ENCODE data around the gene IFIT2.

IFIT2 gene

GRCh38 chr10:89343089-89343767 lies 41.4 kb downstream of the IFIT2 start:
- Histone ChIP-seq H3K9me2 (replicated peaks; ENCODE audit: low read depth, low read length) (no peaks in the 10 kb centered on the region), H2AFZ (ENCODE audit: low read length) (no peak overlapping the region), H3K36me3 (ENCODE audit: insufficient read depth, low read length) (no peaks in the 10 kb centered on the region), H3K4me2 (ENCODE audit: low read depth, low read length, poor library complexity, severe bottlenecking) (no peak overlapping the region), H4K20me1 (ENCODE audit: insufficient read depth, low read length, poor library complexity, severe bottlenecking) (no peaks in the 10 kb centered on the region), H3F3A (ENCODE audit: low read depth) (no peaks in the 10 kb centered on the region), H3K9me3 (ENCODE audit: insufficient read depth, low read depth, low read length) (no peaks in the 10 kb centered on the region), H3K4me3 (ENCODE audit: low read length, poor library complexity, severe bottlenecking) (no peak overlapping the region), H3K27me3 (ENCODE audit: insufficient read depth, low read length, poor library complexity, severe bottlenecking) (no peaks in the 10 kb centered on the region), H3K9ac (ENCODE audit: low read depth, low read length, poor library complexity, severe bottlenecking) (no peak overlapping the region), H3K4me1 (ENCODE audit: insufficient read depth, low read length, poor library complexity, severe bottlenecking) (peaks cover 17% of the 10 kb centered on the region), H3K79me2 (ENCODE audit: insufficient read depth, low read length) (no peaks in the 10 kb centered on the region)
- TF ChIP-seq CTCF (conservative IDR thresholded peaks at IDR 0.05; ENCODE audit: low read length) = no peak
- TF ChIP-seq EZH2phosphoT487 (IDR thresholded peaks at IDR 0.05; ENCODE audit: borderline replicate concordance) = no peak

GRCh38 chr10:89344156-89344555 lies 42.3 kb downstream of the IFIT2 start:
- TF ChIP-seq CTCF (conservative IDR thresholded peaks at IDR 0.05; ENCODE audit: low read length) = no peak
- TF ChIP-seq EZH2phosphoT487 (IDR thresholded peaks at IDR 0.05; ENCODE audit: borderline replicate concordance) = no peak
- no peak overlapping the region for H3K4me2 ChIP-seq (ENCODE audit: low read depth, low read length, poor library complexity, severe bottlenecking)
- no peak overlapping the region for H2AFZ ChIP-seq (ENCODE audit: low read length)
- H3K9me3 ChIP-seq (ENCODE audit: insufficient read depth, low read depth, low read length) = no peaks in the 10 kb centered on the region
- no peaks in the 10 kb centered on the region for H3K9me2 ChIP-seq (replicated peaks; ENCODE audit: low read depth, low read length)
- H3K27me3 ChIP-seq (ENCODE audit: insufficient read depth, low read length, poor library complexity, severe bottlenecking) = no peaks in the 10 kb centered on the region
- H3K4me3 ChIP-seq (ENCODE audit: low read length, poor library complexity, severe bottlenecking) = no peak overlapping the region
- no peak overlapping the region for H3K9ac ChIP-seq (ENCODE audit: low read depth, low read length, poor library complexity, severe bottlenecking)
- no peaks in the 10 kb centered on the region for H3K79me2 ChIP-seq (ENCODE audit: insufficient read depth, low read length)
- H3K36me3 ChIP-seq (ENCODE audit: insufficient read depth, low read length) = no peaks in the 10 kb centered on the region
- H4K20me1 ChIP-seq (ENCODE audit: insufficient read depth, low read length, poor library complexity, severe bottlenecking) = no peaks in the 10 kb centered on the region
- no peaks in the 10 kb centered on the region for H3F3A ChIP-seq (ENCODE audit: low read depth)
- peaks cover 26% of the 10 kb centered on the region for H3K4me1 ChIP-seq (ENCODE audit: insufficient read depth, low read length, poor library complexity, severe bottlenecking)

GRCh38 chr10:89345367-89346000 lies 43.6 kb downstream of the IFIT2 start:
- no peaks in the 10 kb centered on the region for H3K36me3 ChIP-seq (ENCODE audit: insufficient read depth, low read length)
- no peaks in the 10 kb centered on the region for H3K9me2 ChIP-seq (replicated peaks; ENCODE audit: low read depth, low read length)
- H3F3A ChIP-seq (ENCODE audit: low read depth) = no peaks in the 10 kb centered on the region
- no peaks in the 10 kb centered on the region for H3K79me2 ChIP-seq (ENCODE audit: insufficient read depth, low read length)
- H3K9me3 ChIP-seq (ENCODE audit: insufficient read depth, low read depth, low read length) = no peaks in the 10 kb centered on the region
- peaks cover 29% of the 10 kb centered on the region for H3K4me1 ChIP-seq (ENCODE audit: insufficient read depth, low read length, poor library complexity, severe bottlenecking)
- no peak overlapping the region for H3K4me2 ChIP-seq (ENCODE audit: low read depth, low read length, poor library complexity, severe bottlenecking)
- no peak overlapping the region for H3K4me3 ChIP-seq (ENCODE audit: low read length, poor library complexity, severe bottlenecking)
- H3K27me3 ChIP-seq (ENCODE audit: insufficient read depth, low read length, poor library complexity, severe bottlenecking) = no peaks in the 10 kb centered on the region
- no peak for TF ChIP-seq CTCF (conservative IDR thresholded peaks at IDR 0.05; ENCODE audit: low read length)
- no peak for TF ChIP-seq EZH2phosphoT487 (IDR thresholded peaks at IDR 0.05; ENCODE audit: borderline replicate concordance)
- H2AFZ ChIP-seq (ENCODE audit: low read length) = no peak overlapping the region
- H3K9ac ChIP-seq (ENCODE audit: low read depth, low read length, poor library complexity, severe bottlenecking) = no peak overlapping the region
- H4K20me1 ChIP-seq (ENCODE audit: insufficient read depth, low read length, poor library complexity, severe bottlenecking) = no peaks in the 10 kb centered on the region
